ENCODE data around the gene AATF.

The AATF gene

GRCh38 chr17:36948717-36949460 is at the start of gene AATF:
TSS of gene AATF (plus strand) at chr17:36948954. CDS start at chr17:36949126, 172 bp downstream.
- peak within 1 kb of the TSS; percentile 62 for H3K4me3 ChIP-seq (ENCODE audit: low read depth, low read length)

GRCh38 chr17:36899250-36900159 is 49.2 kb upstream of the AATF start:
- no peak overlapping the region for H3K4me3 ChIP-seq (ENCODE audit: low read depth, low read length)

- no peak overlapping the region for H3K4me3 ChIP-seq (ENCODE audit: low read depth, low read length)
Measured at GRCh38 chr17:36900160-36900512, 48.6 kb upstream of the AATF start.

GRCh38 chr17:36901506-36901905 is 47.2 kb upstream of the AATF start:
- H3K4me3 ChIP-seq (ENCODE audit: low read depth, low read length) = no peak overlapping the region

- no peak overlapping the region for H3K4me3 ChIP-seq (ENCODE audit: low read depth, low read length)
Measured at GRCh38 chr17:36907407-36907806, 41.3 kb upstream of the AATF start.

- no peak overlapping the region for H3K4me3 ChIP-seq (ENCODE audit: low read depth, low read length)
Measured at GRCh38 chr17:36910513-36910912, 38.2 kb upstream of the AATF start.

- no peak overlapping the region for H3K4me3 ChIP-seq (ENCODE audit: low read depth, low read length)
Measured at GRCh38 chr17:36911001-36911400, 37.8 kb upstream of the AATF start.

GRCh38 chr17:36913132-36913531 is 35.6 kb upstream of the AATF start:
- H3K4me3 ChIP-seq (ENCODE audit: low read depth, low read length) = no peak overlapping the region

- H3K4me3 ChIP-seq (ENCODE audit: low read depth, low read length) = no peak overlapping the region
Measured at GRCh38 chr17:36918211-36918691, 30.5 kb upstream of the AATF start.

- no peak overlapping the region for H3K4me3 ChIP-seq (ENCODE audit: low read depth, low read length)
Measured at GRCh38 chr17:36919407-36919968, 29.3 kb upstream of the AATF start.

- no peak overlapping the region for H3K4me3 ChIP-seq (ENCODE audit: low read depth, low read length)
Measured at GRCh38 chr17:36920032-36921005, 28.4 kb upstream of the AATF start.

- no peak overlapping the region for H3K4me3 ChIP-seq (ENCODE audit: low read depth, low read length)
Measured at GRCh38 chr17:36921095-36921851, 27.5 kb upstream of the AATF start.

GRCh38 chr17:36922175-36922574 is 26.6 kb upstream of the AATF start:
- H3K4me3 ChIP-seq (ENCODE audit: low read depth, low read length) = no peak overlapping the region

GRCh38 chr17:36923814-36924221 is 24.9 kb upstream of the AATF start:
- H3K4me3 ChIP-seq (ENCODE audit: low read depth, low read length) = no peak overlapping the region

GRCh38 chr17:36926226-36926625 is 22.5 kb upstream of the AATF start:
- H3K4me3 ChIP-seq (ENCODE audit: low read depth, low read length) = no peak overlapping the region

- H3K4me3 ChIP-seq (ENCODE audit: low read depth, low read length) = no peak overlapping the region
Measured at GRCh38 chr17:36926701-36927100, 22.1 kb upstream of the AATF start.

GRCh38 chr17:36928471-36929345 is 20.0 kb upstream of the AATF start:
- H3K4me3 ChIP-seq (ENCODE audit: low read depth, low read length) = no peak overlapping the region

GRCh38 chr17:36929851-36930582 is 18.7 kb upstream of the AATF start:
- no peak overlapping the region for H3K4me3 ChIP-seq (ENCODE audit: low read depth, low read length)
